Karpas-422 (cell line): Measurements from ENCODE around the gene TOR1A. TPM values are rescaled to one million over a fixed set of nuclear protein-coding genes. Genes with fewer than 3 reads are reported as not detected.

Experiments
- DNase-seq: peaks from one replicate; pipeline ENCODE4 v3.0.0-alpha.2; 2015
- H2AFZ ChIP-seq: fragments of 200-600 bp; sonication (generic); 2 replicates; pipeline ENCODE4 v1.6.1; 2014; ENCODE audit warnings: antibody characterized with exemption, low read length, mixed read lengths
- H3K27ac ChIP-seq: fragments of 200-600 bp; sonication (generic); 2 replicates; pipeline ENCODE4 v1.5.1; 2014; ENCODE audit warnings: mild to moderate bottlenecking, low read length, moderate library complexity
- H3K27me3 ChIP-seq: fragments of 200-600 bp; sonication (generic); 2 replicates; pipeline ENCODE4 v1.6.1; 2014; ENCODE audit warnings: low read length, mixed read lengths
- H3K36me3 ChIP-seq: fragments of 200-600 bp; sonication (generic); 2 replicates; pipeline ENCODE4 v1.6.1; 2014; ENCODE audit warnings: low read length, mixed read lengths; ENCODE audit not compliant: insufficient read depth
- H3K4me1 ChIP-seq: fragments of 200-600 bp; sonication (generic); 2 replicates; pipeline ENCODE4 v1.6.1; 2014; ENCODE audit warnings: mild to moderate bottlenecking, low read length, mixed read lengths
- H3K4me2 ChIP-seq: fragments of 200-600 bp; sonication (generic); 2 replicates; pipeline ENCODE4 v1.6.1; 2014; ENCODE audit warnings: low read length, low read depth, mild to moderate bottlenecking; ENCODE audit not compliant: poor library complexity, severe bottlenecking
- H3K4me3 ChIP-seq: fragments of 200-600 bp; sonication (generic); 2 replicates; pipeline ENCODE4 v1.5.1; 2014; ENCODE audit warnings: mild to moderate bottlenecking, antibody characterized with exemption, low read length, mixed read lengths
- H3K79me2 ChIP-seq: fragments of 200-600 bp; sonication (generic); 2 replicates; pipeline ENCODE4 v1.6.1; 2014; ENCODE audit warnings: mild to moderate bottlenecking, low read length, mixed read lengths
- H3K9ac ChIP-seq: fragments of 200-600 bp; sonication (generic); 2 replicates; pipeline ENCODE4 v1.6.0; 2014; ENCODE audit warnings: low read length
- H3K9me2 ChIP-seq: fragments of 200-600 bp; sonication (generic), shearing (Covaris generic); replicated peaks from 2 replicates; pipeline ENCODE4 v1.6.0; 2014; ENCODE audit warnings: mild to moderate bottlenecking, low read length, moderate library complexity; ENCODE audit not compliant: insufficient read depth
- H3K9me3 ChIP-seq: fragments of 300-700, 200-600 bp; sonication (generic); 2 replicates; pipeline ENCODE4 v1.6.1; 2014; ENCODE audit warnings: low read length, mixed read lengths
- H4K20me1 ChIP-seq: fragments of 200-600 bp; sonication (generic); 2 replicates; pipeline ENCODE4 v1.6.1; 2014; ENCODE audit warnings: mild to moderate bottlenecking, antibody characterized with exemption, low read length, low read depth; ENCODE audit not compliant: insufficient read depth
- total RNA-seq: library from RNA; depleted of rRNA; stranded (reverse); fragments of >200 nt; shearing (Covaris generic); gene quantifications from 2 replicates; pipeline ENCODE4 v1.2.3, GENCODE V29; 2014; ENCODE audit warnings: low replicate concordance

TOR1A gene
- total RNA-seq, 1 experiment from 2014 or later: 53.1 TPM

- Histone ChIP-seq H3K27ac (peak overlapping the region; percentile 25; the same call in 1 of the 2 replicates), H3K27me3 (no peaks in the 10 kb centered on the region), H3K9ac (no peak overlapping the region), H3K36me3 (no peaks in the 10 kb centered on the region), H3K79me2 (no peaks in the 10 kb centered on the region), H3K4me2 (no peak overlapping the region), H3K4me1 (peaks cover 15% of the 10 kb centered on the region), H3K4me3 (no peak overlapping the region), H3K9me2 (no peaks in the 10 kb centered on the region), H2AFZ (no peak overlapping the region), H3K9me3 (no peaks in the 10 kb centered on the region), H4K20me1 (no peaks in the 10 kb centered on the region)
- no peak for DNase-seq
Measured at GRCh38 chr9:129866394-129867135, 42.6 kb upstream of the TOR1A start.

- no peaks in the 10 kb centered on the region for H3K27me3 ChIP-seq
Measured at GRCh38 chr9:129865668-129866320, 41.9 kb upstream of the TOR1A start.

GRCh38 chr9:129864991-129865647 lies 41.2 kb upstream of the TOR1A start:
- H3K79me2 ChIP-seq: no peaks in the 10 kb centered on the region
- H3K4me1 ChIP-seq: peaks cover 15% of the 10 kb centered on the region
- H3K4me2 ChIP-seq: no peak overlapping the region
- peak overlapping the region; percentile 25; the same call in 1 of the 2 replicates for H3K27ac ChIP-seq
- no peak for DNase-seq
- no peaks in the 10 kb centered on the region for H4K20me1 ChIP-seq
- H3K9me2 ChIP-seq: no peaks in the 10 kb centered on the region
- no peak overlapping the region for H2AFZ ChIP-seq
- no peaks in the 10 kb centered on the region for H3K9me3 ChIP-seq
- H3K27me3 ChIP-seq: no peaks in the 10 kb centered on the region
- H3K4me3 ChIP-seq: no peak overlapping the region
- H3K36me3 ChIP-seq: no peaks in the 10 kb centered on the region
- no peak overlapping the region for H3K9ac ChIP-seq

More at GRCh38 chr9:129865668-129866320, 41.9 kb upstream of the TOR1A start:
- Histone ChIP-seq H3K9me2 (no peaks in the 10 kb centered on the region), H3K79me2 (no peaks in the 10 kb centered on the region), H3K27ac (peak overlapping the region; percentile 25), H3K9me3 (no peaks in the 10 kb centered on the region), H3K9ac (no peak overlapping the region), H3K4me1 (peaks cover 15% of the 10 kb centered on the region), H3K36me3 (no peaks in the 10 kb centered on the region), H3K4me3 (no peak overlapping the region), H2AFZ (no peak overlapping the region), H3K4me2 (no peak overlapping the region), H4K20me1 (no peaks in the 10 kb centered on the region)
- DNase-seq: peak; percentile 66

- peaks cover 15% of the 10 kb centered on the region for H3K4me1 ChIP-seq
- no peak overlapping the region for H3K27ac ChIP-seq
Measured at GRCh38 chr9:129863059-129863690, 39.2 kb upstream of the TOR1A start.

GRCh38 chr9:129861447-129861827 lies 37.5 kb upstream of the TOR1A start:
- Histone ChIP-seq H3K9me2 (no peaks in the 10 kb centered on the region), H3K79me2 (no peaks in the 10 kb centered on the region), H3K4me1 (peaks cover 15% of the 10 kb centered on the region), H3K9ac (no peak overlapping the region), H3K27me3 (no peaks in the 10 kb centered on the region), H3K9me3 (no peaks in the 10 kb centered on the region), H3K4me2 (no peak overlapping the region), H3K27ac (no peak overlapping the region), H4K20me1 (no peaks in the 10 kb centered on the region), H3K4me3 (no peak overlapping the region), H2AFZ (no peak overlapping the region), H3K36me3 (no peaks in the 10 kb centered on the region; the same call in 1 of the 2 replicates)
- DNase-seq: no peak

More at GRCh38 chr9:129863059-129863690, 39.2 kb upstream of the TOR1A start:
- Histone ChIP-seq H2AFZ (no peak overlapping the region), H3K79me2 (no peaks in the 10 kb centered on the region), H3K4me3 (no peak overlapping the region), H3K9me2 (no peaks in the 10 kb centered on the region), H3K36me3 (no peaks in the 10 kb centered on the region; the same call in 1 of the 2 replicates), H3K4me2 (no peak overlapping the region), H3K9ac (no peak overlapping the region), H4K20me1 (no peaks in the 10 kb centered on the region), H3K27me3 (no peaks in the 10 kb centered on the region), H3K9me3 (no peaks in the 10 kb centered on the region)
- DNase-seq: no peak

GRCh38 chr9:129860653-129861446 lies 36.9 kb upstream of the TOR1A start:
- H3K27ac ChIP-seq: no peak overlapping the region
- no peak overlapping the region for H3K4me3 ChIP-seq
- H3K9me3 ChIP-seq: no peaks in the 10 kb centered on the region
- no peaks in the 10 kb centered on the region; the same call in 1 of the 2 replicates for H3K36me3 ChIP-seq
- no peak overlapping the region for H2AFZ ChIP-seq
- no peak for DNase-seq
- no peaks in the 10 kb centered on the region for H3K79me2 ChIP-seq
- H3K9me2 ChIP-seq: no peaks in the 10 kb centered on the region
- H3K4me2 ChIP-seq: no peak overlapping the region
- no peaks in the 10 kb centered on the region for H3K27me3 ChIP-seq
- no peaks in the 10 kb centered on the region for H4K20me1 ChIP-seq
- H3K9ac ChIP-seq: no peak overlapping the region
- H3K4me1 ChIP-seq: peaks cover 12% of the 10 kb centered on the region

- Histone ChIP-seq H3K9ac (no peak overlapping the region), H3K36me3 (no peaks in the 10 kb centered on the region; the same call in 1 of the 2 replicates), H3K4me3 (no peak overlapping the region), H3K79me2 (no peaks in the 10 kb centered on the region), H3K9me3 (no peaks in the 10 kb centered on the region), H4K20me1 (no peaks in the 10 kb centered on the region), H3K27ac (no peak overlapping the region), H3K9me2 (no peaks in the 10 kb centered on the region), H3K27me3 (no peaks in the 10 kb centered on the region), H2AFZ (no peak overlapping the region), H3K4me2 (no peak overlapping the region), H3K4me1 (no peaks in the 10 kb centered on the region)
- DNase-seq: no peak
Measured at GRCh38 chr9:129858167-129858962, 34.4 kb upstream of the TOR1A start.
